Embryonic facial prominence (tissue), 1 donor: ENCODE data around the gene TBC1D22A.
A peak's percentile ranks its signal among the peaks of the same experiment; 100 is the strongest.
"Not testable (repeated sequence)": the region's sequence is repeated elsewhere in the genome, so short reads cannot be mapped to it uniquely, and the experiment has no call there.

ENCODE experiments used
- DNase-seq: peaks from one replicate; pipeline ENCODE4 v3.0.0-alpha.2; 2016; ENCODE audit errors: extremely low spot score

The TBC1D22A gene

GRCh38 chr22:46812788-46813187 lies 50.3 kb downstream of the TBC1D22A start:
- no peak for DNase-seq

- no peak for DNase-seq
These were observed 51.6 kb downstream of the TBC1D22A start for GRCh38 chr22:46813816-46814597.

- no peak for DNase-seq
These were observed 52.7 kb downstream of the TBC1D22A start for GRCh38 chr22:46815132-46815531.

- no peak for DNase-seq
These were observed 53.1 kb downstream of the TBC1D22A start for GRCh38 chr22:46815559-46815895.

- DNase-seq = no peak
These were observed 53.7 kb downstream of the TBC1D22A start for GRCh38 chr22:46815896-46816731.

GRCh38 chr22:46817390-46817789 lies 54.9 kb downstream of the TBC1D22A start:
- not testable (repeated sequence) for DNase-seq

- DNase-seq = no peak
These were observed 60.8 kb downstream of the TBC1D22A start for GRCh38 chr22:46823248-46823647.

GRCh38 chr22:46823654-46824053 lies 61.2 kb downstream of the TBC1D22A start:
- DNase-seq = no peak

- DNase-seq = no peak
These were observed 62.0 kb downstream of the TBC1D22A start for GRCh38 chr22:46824344-46824909.

GRCh38 chr22:46824980-46825544 lies 62.6 kb downstream of the TBC1D22A start:
- DNase-seq = no peak

GRCh38 chr22:46826438-46827135 lies 64.1 kb downstream of the TBC1D22A start:
- no peak for DNase-seq

- DNase-seq = no peak
These were observed 64.8 kb downstream of the TBC1D22A start for GRCh38 chr22:46827136-46827780.

- DNase-seq = no peak
These were observed 65.3 kb downstream of the TBC1D22A start for GRCh38 chr22:46827781-46828180.

GRCh38 chr22:46828323-46828900 lies 66.0 kb downstream of the TBC1D22A start:
- no peak for DNase-seq

- DNase-seq = peak; percentile 37
These were observed 66.9 kb downstream of the TBC1D22A start for GRCh38 chr22:46829117-46829891.

- DNase-seq = no peak
These were observed 67.7 kb downstream of the TBC1D22A start for GRCh38 chr22:46829941-46830715.

- no peak for DNase-seq
These were observed 68.4 kb downstream of the TBC1D22A start for GRCh38 chr22:46830841-46831240.

- no peak for DNase-seq
These were observed 70.8 kb downstream of the TBC1D22A start for GRCh38 chr22:46833228-46833627.

- DNase-seq = no peak
These were observed 71.7 kb downstream of the TBC1D22A start for GRCh38 chr22:46834021-46834737.
